Stimulated activated CD8-positive, alpha-beta memory T cell treated with anti-CD3 and anti-CD28 coated beads, Interleukin-12 subunit alpha, Interleukin-12 subunit beta, amount 100 ng/mL, for 24 hours (primary cell): ENCODE results near the gene SPDEF.

Experiments
- DNase-seq: peaks from one replicate; pipeline ENCODE4 v3.0.0-alpha.2; 2020; ENCODE audit errors: extremely low read depth

SPDEF gene

DNA sequence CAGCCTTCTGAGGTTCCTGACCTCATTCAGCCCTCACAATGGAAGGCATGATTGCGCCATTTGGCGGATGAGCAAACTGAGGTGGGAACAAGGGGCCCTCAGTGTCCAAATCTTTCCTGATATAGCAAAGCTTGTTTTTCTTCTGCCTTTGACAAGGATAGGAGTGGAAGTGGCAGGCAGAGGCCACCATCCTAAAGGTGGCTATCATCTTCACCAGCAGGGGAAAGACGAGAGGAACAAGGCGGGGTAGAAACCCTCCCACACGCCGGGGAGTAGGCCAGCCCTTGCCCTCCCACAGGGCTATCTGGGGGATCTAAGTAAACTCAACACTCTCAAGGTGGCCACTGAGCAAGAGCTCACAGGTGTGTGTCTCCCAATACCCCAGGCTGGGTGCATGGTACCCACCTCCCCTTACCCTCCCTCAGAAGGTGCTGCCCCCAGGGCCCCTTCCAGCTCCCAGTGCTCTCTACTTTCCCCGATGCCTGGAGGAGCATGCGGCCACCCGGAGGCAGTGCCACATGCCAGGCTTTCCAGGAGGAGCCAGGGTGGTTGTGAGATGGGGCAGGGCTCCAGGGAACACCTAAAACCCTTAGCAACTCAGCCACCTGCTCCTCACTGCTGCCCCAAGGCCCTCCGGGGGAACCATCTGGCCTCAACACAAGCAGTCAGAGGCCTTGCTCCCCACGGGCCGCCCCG lies 11.2 kb downstream of the SPDEF start:
- no peak for DNase-seq

DNA sequence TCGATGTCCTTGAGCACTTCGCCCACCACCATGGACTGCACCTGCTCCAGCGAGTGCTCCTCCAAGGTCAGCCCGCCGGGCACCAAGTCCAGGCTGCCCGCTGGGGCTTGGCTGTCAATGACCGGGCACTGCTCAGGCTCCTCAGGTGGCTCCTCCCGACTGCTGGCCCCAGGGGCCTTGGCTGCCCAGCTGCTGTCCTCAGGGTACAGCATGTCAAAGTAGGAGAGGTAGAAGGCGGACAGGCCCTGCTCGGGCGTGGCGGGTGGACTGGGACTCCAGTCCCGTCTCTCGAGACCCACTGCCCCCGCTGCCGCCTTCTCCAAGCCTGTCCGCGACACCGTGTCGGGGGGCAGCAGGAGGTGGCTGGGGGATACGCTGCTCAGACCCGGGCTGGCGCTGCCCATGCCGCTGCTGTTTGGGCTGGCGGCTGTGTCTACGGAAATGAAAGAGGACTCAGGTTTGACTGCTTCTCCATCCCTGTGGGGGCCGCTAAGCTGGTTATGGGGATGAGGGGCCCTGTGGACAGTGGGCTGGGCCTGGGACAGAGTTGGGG lies 12.0 kb downstream of the SPDEF start:
- DNase-seq, result no peak

DNA sequence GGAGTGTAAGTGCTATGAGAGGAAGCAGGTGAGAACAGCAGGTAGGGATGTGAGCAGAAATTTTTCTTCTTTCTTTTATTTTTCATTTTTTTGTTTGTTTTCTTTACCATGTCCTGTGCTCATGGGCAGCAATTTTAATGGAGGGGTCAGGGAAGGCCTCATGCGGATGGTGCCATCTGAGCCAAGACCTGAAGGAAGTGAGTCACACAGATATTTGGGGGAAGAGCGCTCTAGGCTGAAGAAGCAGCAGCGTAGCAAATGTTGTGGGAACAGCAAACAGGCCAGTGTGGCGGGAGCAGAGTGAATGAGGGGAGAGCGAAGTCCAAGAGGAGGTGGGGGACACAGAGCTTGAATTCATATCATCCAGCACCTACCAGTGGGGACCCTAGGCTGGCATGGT lies 12.7 kb downstream of the SPDEF start:
- no peak for DNase-seq

DNA sequence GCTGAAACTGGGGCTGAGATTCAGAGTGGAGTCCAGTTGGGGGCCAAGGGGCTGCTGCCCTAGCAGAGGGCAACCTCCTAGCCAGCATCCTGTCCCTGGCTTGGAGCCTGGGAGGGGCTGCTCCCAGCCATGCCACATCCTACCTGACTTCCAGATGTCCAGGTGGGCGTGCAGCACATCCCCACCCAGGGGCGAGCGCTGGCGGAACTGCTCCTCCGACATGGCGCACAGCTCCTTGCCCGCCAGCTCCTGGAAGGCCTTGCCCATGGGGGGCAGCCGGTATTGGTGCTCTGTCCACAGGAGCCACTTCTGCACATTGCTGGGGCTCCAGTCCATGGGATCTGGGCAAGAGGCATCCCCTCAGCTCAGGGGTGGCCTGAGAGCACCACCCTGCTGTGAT lies 15.3 kb downstream of the SPDEF start:
- no peak for DNase-seq

DNA sequence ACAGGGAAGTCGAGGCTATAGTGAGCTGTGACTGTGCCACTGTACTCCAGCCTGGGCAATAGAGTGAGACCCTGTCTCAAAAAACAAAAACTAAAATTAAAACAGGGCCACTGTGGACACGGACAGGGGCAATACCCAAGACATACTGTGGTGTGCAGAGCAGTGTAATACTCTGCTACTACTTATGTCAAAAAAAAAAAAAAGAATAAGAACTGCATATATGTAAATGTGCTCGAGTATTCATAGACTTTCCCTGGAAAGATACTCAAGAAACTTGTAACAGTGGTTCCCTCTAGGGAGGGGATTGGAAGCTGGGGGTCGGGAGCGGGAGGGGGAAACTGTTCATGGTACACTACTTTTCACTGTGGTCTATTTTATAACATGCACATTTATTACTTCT lies 15.9 kb downstream of the SPDEF start:
- no peak for DNase-seq

DNA sequence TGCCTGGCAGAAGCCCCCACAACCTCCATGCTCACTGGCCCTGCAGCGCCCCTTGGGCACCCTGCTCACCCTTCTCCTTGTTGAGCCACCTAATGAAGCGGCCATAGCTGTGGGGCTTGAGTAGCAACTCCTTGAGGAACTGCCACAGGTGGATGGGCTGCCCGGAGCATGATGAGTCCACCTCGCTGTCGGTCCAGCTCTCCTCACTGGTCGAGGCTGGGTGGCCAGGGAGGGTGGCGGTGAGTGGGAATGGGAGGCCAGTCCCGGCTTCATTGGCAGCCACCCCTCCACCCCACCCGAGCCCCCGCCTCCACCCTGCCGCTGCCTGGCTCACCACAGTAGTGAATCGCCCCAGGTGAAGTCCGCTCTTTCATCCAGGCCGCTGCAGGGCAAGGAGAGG lies 16.9 kb downstream of the SPDEF start:
- DNase-seq, result no peak

DNA sequence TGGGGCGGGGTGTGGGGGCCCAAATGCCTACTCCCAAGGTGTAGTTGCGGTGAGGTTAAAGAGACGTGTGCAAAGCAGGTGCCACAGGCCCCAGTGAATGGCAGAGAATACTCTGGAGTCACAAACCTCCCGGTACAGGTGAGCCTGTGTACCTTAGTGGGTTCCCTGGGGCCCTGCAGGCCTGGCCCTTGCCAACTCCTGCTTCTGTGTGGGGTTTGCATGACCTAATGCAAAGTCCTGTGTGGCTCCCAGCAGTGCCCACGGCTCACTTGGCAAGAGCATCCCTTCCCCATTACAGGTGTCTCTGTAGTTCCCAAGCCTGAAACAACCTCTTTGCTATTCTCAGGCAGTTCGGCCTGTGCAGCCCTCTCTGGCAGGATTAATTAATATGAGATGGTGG lies 17.5 kb downstream of the SPDEF start:
- DNase-seq, result no peak

DNA sequence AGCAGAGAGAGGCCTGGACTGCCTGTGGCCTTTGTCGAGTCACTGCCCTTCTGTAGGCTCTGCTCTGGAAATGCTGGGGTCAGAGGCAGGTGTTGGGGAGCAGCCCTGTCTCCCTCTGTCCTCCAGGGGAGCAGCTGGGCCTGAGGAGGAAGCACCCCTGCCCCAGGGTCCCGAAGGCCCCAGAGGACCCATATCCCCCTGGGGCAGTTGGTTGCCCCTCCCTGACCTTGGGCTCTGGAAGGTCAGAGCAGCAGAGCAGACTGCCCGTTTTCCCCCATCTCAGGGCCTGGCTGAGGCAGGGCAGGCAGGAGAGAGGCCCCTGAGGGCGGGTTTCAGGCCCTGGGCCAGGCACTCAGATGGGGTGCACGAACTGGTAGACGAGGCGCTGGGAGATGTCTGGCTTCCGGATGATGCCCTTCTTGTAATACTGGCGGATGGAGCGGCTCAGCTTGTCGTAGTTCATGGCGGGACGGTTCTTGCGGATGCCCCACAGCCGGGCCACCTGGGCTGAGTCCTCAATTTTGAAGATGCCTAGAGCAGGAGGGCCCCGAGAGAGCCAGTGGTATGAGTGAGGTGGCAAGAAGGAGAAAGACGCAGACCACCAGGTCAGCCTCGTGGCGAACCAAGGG lies 18.1 kb downstream of the SPDEF start:
- no peak for DNase-seq

DNA sequence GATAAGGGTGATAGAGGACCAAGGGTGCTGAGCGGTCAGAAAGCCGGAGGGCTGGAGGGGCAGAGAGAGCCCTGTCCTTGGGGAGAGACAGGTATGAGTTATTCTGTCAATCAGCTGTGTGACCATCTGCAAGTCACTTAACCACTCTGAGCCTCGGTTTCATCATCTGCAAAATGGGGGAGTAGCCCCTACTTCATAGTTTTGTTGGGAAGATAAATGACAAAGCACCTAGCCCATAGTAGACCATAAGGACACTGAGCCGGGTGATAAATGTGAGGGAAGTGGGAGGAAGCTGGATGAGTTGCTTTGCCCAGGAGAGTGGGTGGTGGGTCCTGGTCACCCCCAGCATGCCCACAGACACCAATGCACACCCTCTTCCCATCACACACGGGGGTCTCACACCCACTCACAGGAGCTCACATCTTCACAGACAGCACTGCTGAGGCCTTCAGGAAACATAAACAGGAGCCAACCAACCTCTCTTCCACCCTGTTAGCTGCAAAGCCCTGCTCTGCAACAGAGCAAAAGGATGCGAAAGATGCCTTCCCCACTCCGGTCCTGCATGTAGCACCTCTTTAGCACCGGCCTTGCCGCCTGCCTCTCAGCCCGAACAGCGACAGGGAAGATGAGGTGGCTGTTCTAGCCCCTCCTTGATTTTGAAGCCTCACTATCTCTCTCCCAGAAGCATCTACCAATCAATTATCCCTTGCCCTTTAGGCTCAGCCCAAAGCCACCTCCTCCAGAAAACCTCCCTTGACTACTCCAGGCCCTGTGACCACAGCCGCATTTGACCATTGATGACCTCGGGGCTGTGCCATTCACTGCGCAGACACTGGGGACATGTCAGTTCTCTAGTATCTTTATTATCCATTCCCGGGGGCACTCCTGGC lies 18.9 kb downstream of the SPDEF start:
- no peak for DNase-seq

DNA sequence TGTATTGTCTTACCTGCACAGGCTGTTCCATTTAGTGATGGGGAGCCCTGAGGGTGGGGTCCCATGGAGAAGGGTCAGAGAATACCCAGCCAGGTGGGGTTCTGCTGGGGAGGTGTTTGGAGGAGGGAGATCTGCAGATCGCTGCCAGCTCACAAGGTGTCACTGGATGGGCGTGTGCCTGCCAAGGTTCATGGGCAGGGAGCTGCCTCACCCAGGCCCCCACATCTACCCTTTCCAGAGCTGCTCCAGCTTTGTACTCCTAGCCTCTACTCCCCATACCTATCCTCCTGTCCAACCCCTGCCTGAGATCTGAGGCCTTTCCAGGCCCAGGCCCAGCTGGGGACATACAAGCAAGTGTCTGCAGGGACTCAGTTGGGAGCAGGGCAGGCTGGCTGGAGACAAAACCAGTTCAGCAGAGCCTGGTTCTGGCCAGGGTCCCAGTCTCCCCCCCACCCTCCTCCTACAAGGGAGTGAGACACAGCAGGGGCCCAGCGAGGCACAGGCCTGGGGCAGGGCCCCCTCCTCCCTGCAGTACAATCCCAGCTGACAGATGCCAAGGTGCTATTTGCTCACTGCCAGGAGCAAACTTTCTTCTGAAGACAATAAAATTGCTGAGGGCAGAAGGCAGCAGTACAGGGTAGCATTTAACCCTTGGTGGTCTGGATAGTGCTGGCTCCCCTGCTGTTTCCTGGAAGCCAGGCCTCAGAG lies 19.7 kb downstream of the SPDEF start:
- no peak for DNase-seq

DNA sequence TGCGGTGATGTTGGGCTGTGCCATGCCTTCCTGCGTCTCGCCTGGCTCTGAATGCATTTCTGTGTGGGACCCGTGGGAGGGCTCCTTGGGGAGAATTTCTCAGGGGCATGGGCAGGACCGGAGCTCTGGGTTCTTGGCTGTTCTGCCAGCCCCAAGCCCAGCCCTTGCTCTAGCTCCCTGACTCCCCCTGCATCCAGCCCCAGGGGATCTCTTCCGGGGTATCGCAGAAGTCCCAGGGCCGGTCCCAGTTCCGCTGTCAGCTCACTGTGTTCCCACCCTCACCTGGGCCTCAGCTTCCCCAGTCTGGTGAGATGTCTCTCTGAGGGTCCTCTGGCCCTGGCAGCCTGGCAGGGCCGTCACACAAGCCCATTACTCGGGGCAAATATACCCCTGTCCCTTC lies 20.5 kb downstream of the SPDEF start:
- DNase-seq, result no peak

DNA sequence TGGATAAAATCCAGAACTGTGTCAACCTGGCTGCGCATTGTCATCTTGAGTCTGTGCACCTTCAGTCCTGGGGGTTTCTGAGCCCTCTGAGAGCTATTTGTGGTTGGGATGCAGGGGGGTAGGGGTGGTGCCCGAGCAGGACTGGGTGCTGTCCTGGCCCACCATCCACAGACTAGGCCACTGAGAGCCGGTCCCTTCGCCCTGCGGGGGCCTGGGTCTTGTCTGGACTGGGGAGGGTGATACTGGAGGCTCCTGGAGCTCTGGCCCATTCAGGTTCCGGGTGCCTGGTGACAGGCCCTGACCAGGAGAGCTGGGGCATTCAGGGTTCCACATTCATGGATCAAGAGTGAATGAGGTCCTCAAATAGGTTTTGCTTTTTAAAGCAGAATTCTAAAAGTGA lies 20.9 kb downstream of the SPDEF start:
- no peak for DNase-seq

DNA sequence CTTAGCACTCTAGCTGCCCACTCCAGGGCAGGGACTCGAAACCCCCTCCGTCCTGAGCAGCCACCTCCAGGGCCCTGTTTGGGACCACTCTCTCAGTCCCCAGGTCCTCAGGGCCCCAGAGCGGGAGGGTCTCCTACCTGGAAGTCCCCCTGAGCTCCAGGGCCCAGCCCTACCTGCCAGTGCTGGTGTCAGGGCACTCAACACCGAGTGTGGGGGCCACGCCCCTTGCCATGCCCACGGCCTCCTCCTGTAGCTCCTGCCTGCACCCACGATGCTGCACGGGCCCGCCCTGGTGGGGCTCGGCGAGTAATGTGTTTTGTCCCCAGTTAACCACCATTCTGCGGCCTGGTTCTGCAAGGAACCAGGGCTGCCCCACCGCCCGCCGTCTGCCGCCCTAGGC lies 21.5 kb downstream of the SPDEF start:
- no peak for DNase-seq

DNA sequence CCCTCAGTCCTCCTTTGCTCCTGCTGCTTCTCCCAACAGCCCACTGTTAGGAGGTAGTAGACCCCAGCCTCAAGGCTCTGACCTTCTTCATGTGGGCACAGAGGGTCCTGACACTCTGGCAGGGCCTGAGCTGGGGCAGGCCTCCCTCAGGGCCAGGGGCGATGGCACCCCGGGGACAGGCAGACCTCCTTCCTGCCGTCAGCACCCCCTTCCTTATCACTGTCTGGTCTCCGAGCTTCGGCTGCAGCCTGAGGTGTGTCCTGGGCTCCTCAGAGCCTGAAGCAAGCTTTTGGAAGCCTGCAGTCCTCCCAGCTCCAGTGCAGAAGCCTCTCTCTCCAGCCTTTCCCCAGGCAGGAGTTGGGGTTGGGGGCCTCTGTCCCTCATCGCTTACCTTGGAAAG lies 22.0 kb downstream of the SPDEF start:
- no peak for DNase-seq

DNA sequence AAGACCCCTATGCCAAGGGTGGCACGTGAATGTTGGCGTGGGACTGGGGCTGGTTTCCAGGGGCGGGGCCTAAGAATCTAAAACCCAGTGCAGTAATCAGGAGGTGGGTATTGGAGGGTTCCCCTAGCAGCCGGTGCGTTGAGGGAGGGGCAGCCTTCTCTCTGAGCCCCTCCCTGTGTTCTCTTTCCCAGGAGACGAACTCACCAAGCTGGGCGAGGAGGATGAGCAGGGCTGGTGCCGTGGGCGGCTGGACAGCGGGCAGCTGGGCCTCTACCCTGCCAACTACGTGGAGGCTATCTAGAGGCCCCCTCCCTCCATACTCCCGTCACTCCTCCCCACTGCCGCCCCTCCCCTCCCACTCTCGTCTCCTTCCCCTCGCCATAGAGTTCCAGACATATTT lies 23.9 kb downstream of the SPDEF start:
- no peak for DNase-seq

DNA sequence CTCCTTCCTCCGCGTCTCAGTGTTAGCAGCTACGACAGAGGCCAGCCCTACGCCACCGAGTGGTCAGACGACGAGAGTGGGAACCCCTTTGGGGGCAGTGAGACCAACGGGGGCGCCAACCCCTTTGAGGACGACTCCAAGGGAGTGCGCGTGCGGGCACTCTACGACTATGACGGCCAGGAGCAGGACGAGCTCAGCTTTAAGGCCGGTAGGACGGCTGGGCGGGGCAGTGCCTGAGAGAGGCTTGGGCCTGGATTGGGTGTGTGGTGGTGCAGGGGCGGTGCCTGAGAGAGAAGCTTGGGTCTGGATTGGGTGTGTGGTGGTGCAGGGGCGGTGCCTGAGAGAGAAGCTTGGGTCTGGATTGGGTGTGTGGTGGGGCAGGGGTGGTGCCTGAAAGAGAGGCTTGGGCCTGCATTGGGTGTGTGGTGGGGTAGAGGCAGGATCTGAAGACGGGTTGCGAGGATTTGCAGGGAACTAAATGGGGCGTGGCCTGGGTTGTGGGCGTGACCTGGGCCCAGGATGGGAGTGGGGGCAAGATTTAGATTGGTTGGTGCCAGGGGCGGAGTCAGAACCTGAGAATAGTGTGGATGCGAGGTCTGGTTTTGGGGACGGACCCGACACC lies 24.4 kb downstream of the SPDEF start:
- no peak for DNase-seq

DNA sequence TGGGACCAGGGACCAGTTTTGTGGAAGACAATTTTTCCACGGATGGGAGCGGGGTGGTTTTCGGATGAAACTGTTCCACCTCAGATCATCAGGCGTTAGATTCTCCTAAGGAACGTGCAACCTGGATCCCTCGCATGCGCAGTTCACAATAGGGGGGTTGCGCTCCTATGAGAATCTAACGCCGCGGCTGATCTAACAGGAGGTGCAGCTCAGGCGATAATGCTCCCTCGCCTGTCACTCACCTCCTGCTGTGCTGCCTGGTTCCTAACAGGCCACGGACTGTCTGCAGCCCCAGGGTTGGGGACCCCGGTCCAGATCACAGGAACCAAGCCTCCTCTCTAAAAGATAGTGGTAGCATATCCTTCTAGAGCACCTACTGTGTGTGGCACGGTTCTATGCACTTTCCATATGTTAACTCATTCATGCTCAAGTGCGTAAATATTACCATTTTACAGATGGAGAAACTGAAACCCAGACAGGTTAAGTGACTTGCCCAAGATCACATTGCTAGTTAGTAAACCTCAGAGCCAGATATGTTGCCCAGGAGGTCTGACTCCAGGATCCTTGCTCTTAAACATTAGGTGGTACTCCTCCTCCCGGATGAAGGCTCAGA lies 25.3 kb downstream of the SPDEF start:
- no peak for DNase-seq

DNA sequence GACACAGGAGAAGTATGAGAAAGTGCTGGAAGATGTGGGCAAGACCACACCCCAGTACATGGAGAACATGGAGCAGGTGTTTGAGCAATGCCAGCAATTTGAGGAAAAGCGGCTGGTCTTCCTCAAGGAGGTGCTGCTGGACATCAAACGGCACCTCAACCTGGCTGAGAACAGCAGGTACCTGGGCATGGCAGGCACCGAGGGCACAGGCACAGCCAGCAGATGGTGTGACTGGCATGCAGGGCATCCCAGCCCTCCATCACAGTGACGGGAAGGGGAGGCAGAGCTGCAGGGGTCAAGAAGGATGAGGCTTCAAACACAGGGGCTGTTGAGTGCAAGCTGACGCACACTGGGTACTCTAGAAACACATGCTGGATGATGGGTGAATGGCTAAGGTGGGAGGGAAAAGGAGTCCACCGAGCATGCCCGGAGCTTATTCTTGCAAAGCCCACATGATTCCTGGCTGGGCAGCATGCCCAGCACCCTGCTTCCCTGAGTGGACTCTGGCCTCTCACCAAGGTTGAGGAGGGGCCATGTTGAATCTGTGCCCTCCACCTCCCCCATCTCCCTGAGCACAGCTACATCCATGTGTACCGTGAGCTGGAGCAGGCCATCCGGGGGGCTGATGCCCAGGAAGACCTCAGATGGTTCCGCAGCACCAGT lies 26.3 kb downstream of the SPDEF start:
- DNase-seq, result no peak

DNA sequence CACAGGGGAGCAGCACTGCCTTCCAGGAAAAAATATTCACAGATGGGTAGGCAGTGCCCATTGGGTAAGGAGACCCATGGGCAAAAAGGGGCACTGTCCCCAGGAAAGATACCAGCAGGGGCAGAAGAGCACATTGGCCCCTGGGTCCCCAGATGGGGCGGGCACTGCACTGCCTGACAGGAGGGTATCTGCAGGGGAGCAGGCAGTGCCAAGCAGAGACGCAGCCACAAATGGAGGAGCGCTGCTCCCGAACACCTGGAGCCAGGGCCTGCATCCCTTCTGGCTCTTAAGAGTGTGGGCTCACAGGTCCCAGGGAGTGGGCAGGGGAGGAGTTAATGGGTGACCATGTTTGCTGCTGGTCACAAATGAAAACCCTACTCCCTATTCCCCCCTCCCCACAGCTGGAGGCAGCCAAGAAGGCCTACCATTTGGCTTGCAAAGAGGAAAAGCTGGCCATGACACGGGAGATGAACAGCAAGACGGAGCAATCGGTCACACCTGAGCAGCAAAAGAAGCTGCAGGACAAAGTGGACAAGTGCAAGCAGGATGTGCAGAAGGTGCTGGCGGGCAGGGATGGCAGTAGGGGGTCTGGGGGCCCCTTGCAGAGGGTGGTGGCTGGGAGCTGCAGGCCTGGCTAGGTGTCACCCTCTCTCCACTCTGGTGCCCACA lies 27.0 kb downstream of the SPDEF start:
- no peak for DNase-seq
